HCT116 (cell line): ENCODE data around the gene MICAL3. TPM values are rescaled to one million over a fixed set of nuclear protein-coding genes. Genes with fewer than 3 reads are reported as not detected.

Experiments
- ATAC-seq: fragments of 200-7000 bp; cut with Tn5 transposase; 2 replicates; pipeline ENCODE4 v1.9.1; 2020; ENCODE audit warnings: mild to moderate bottlenecking, moderate library complexity
- BruUV-seq: library from RNA; stranded (reverse); fragments of 400-500 nt; replicated peaks from 2 replicates; lab custom pipeline; 2021; lab: Mats Ljungman, UMichigan
- CTCF ChIA-PET: fragments of 300-600 bp; sonication (Branson Sonifier 250); formaldehyde crosslinking; loops from one replicate; lab custom pipeline; 2021; ENCODE audit warnings: antibody characterized with exemption; lab: Charles Lee
- POLR2A ChIA-PET: fragments of 300-600, 350-600 bp; sonication (Branson Sonifier 250); formaldehyde crosslinking; loops from one replicate; lab custom pipeline; 2021; ENCODE audit warnings: antibody characterized with exemption; lab: Charles Lee
- RAD21 ChIA-PET, 2 experiments: fragments of 300-600 bp; sonication (Branson Sonifier 250); formaldehyde crosslinking; loops; one replicate each; lab custom pipeline; 2023; ENCODE audit warnings: low total read pairs in 2 of 2; ENCODE audit not compliant: uncharacterized antibody in 2 of 2, unreplicated experiment in 2 of 2, low non-redundant PET in 1 of 2; lab: Charles Lee
- DNase-seq: peaks from one replicate; pipeline ENCODE4 v3.0.0-alpha.2; 2010; ENCODE audit warnings: low read depth, low spot score
- H2AFZ ChIP-seq: fragments of 200-600 bp; shearing (Covaris generic), sonication (generic); 2 replicates; pipeline ENCODE4 v1.6.1; 2017; ENCODE audit warnings: low read depth, mixed run types, mixed read lengths, antibody characterized with exemption, low read length; ENCODE audit not compliant: poor library complexity, severe bottlenecking
- H3K27ac ChIP-seq: 2 replicates; pipeline ENCODE4 v1.5.1; 2012; ENCODE audit warnings: low read depth, low read length
- H3K27me3 ChIP-seq: fragments of 200-600 bp; sonication (generic); 2 replicates; pipeline ENCODE4 v1.6.1; 2016; ENCODE audit warnings: mixed run types, low read length, mixed read lengths; ENCODE audit not compliant: insufficient read depth
- H3K36me3 ChIP-seq, 2 experiments: fragments of 200-500 bp in 1 of 2; fragments of 200-600 bp in 1 of 2; sonication (Bioruptor generic) in 1 of 2; sonication (generic) in 1 of 2; 2 replicates each; pipeline versions ENCODE4 v1.5.1 to v1.6.1; 2014 to 2016; ENCODE audit warnings: low read length in 2 of 2, inconsistent platforms in 1 of 2, mixed read lengths in 1 of 2, mixed run types in 1 of 2; ENCODE audit not compliant: insufficient read depth in 2 of 2, control insufficient read depth in 1 of 2
- H3K4me1 ChIP-seq, 2 experiments: fragments of 200-600 bp in 1 of 2; sonication (generic) in 1 of 2; 2 replicates each; pipeline versions ENCODE4 v1.5.1 to v1.6.1; 2012 to 2017; ENCODE audit warnings: low read length in 2 of 2, inconsistent platforms in 1 of 2, mild to moderate bottlenecking in 1 of 2, mixed read lengths in 1 of 2, mixed run types in 1 of 2, moderate library complexity in 1 of 2; ENCODE audit not compliant: insufficient read depth in 2 of 2, control insufficient read depth in 1 of 2
- H3K4me2 ChIP-seq: fragments of 200-600 bp; sonication (generic); 2 replicates; pipeline ENCODE4 v1.6.1; 2017; ENCODE audit warnings: mixed run types, low read length, mixed read lengths
- H3K4me3 ChIP-seq, 2 experiments: fragments of 200-600 bp in 1 of 2; sonication (generic) in 1 of 2; replicated peaks in 1 of 2; 2 replicates each; pipeline ENCODE4 v1.5.1; 2011 to 2016; ENCODE audit warnings: low read length in 2 of 2, control low read depth in 1 of 2, low read depth in 1 of 2, mild to moderate bottlenecking in 1 of 2, mixed read lengths in 1 of 2, mixed run types in 1 of 2
- H3K79me2 ChIP-seq: fragments of 200-600 bp; sonication (generic); 2 replicates; pipeline ENCODE4 v1.6.1; 2017; ENCODE audit warnings: mild to moderate bottlenecking, mixed run types, low read length, moderate library complexity, mixed read lengths; ENCODE audit not compliant: insufficient read depth
- H3K9ac ChIP-seq: fragments of 200-600 bp; sonication (generic); 2 replicates; pipeline ENCODE4 v1.6.1; 2016; ENCODE audit warnings: low read length, mixed read lengths
- H3K9me2 ChIP-seq: fragments of 200-600 bp; sonication (generic), shearing (Covaris generic); 2 replicates; pipeline ENCODE4 v1.6.1; 2017; ENCODE audit warnings: mixed run types, mild to moderate bottlenecking, moderate library complexity; ENCODE audit not compliant: insufficient read depth
- H3K9me3 ChIP-seq, 2 experiments: fragments of 200-500 bp in 1 of 2; fragments of 200-600 bp in 1 of 2; sonication (Bioruptor generic) in 1 of 2; sonication (generic) in 1 of 2; 2 replicates each; pipeline ENCODE4 v1.6.1; 2014 to 2017; ENCODE audit warnings: low read length in 2 of 2, mixed read lengths in 2 of 2, inconsistent platforms in 1 of 2, low read depth in 1 of 2, mild to moderate bottlenecking in 1 of 2, mixed run types in 1 of 2, moderate library complexity in 1 of 2; ENCODE audit not compliant: control insufficient read depth in 1 of 2, insufficient read depth in 1 of 2
- H4K20me1 ChIP-seq: fragments of 200-600 bp; sonication (generic), shearing (Covaris generic); 2 replicates; pipeline ENCODE4 v1.6.1; 2017; ENCODE audit warnings: mixed run types, mild to moderate bottlenecking, moderate library complexity; ENCODE audit not compliant: insufficient read depth
- CBX3 ChIP-seq: IDR thresholded peaks from 2 replicates; pipeline ENCODE4 v1.6.1; 2012; ENCODE audit warnings: low read depth
- EGR1 ChIP-seq: IDR thresholded peaks from 2 replicates; pipeline ENCODE4 v1.6.1; 2012; ENCODE audit warnings: low read depth
- ELF1 ChIP-seq: IDR thresholded peaks from 2 replicates; pipeline ENCODE4 v1.6.1; 2012; ENCODE audit warnings: low read depth, borderline replicate concordance
- EZH2phosphoT487 ChIP-seq: fragments of 200-600 bp; IDR thresholded peaks from 2 replicates; pipeline ENCODE4 v1.6.1; 2018; ENCODE audit warnings: antibody characterized with exemption, borderline replicate concordance
- FOSL1 ChIP-seq: IDR thresholded peaks from 2 replicates; pipeline ENCODE4 v1.6.1; 2012; ENCODE audit warnings: low read depth
- JUND ChIP-seq: IDR thresholded peaks from 2 replicates; pipeline ENCODE4 v1.6.1; 2012
- SIN3A ChIP-seq: IDR thresholded peaks from 2 replicates; pipeline ENCODE4 v1.6.1; 2012; ENCODE audit warnings: low read depth
- ZFX ChIP-seq: fragments of 450-650 bp; IDR thresholded peaks from 2 replicates; pipeline ENCODE4 v1.6.1; 2017
- ZNF274 ChIP-seq: fragments of 200-500 bp; sonication (Bioruptor generic); IDR thresholded peaks from 2 replicates; pipeline ENCODE4 v1.6.1; 2014; ENCODE audit warnings: mild to moderate bottlenecking, low read depth, low read length, inconsistent platforms
- intact Hi-C: fragments of 100-400 bp; cut with micrococcal nuclease; formaldehyde crosslinking; loops from 2 replicates; pipeline ENCODE4 v1.10.0; 2022
- total RNA-seq: library from RNA; stranded (reverse); gene quantifications from one replicate; pipeline ENCODE4 v1.2.1, GENCODE V29; 2021; ENCODE audit not compliant: unreplicated experiment
- TF ChIP-seq, protein P1 (sequence below), 3 experiments: fragments of 200-600 bp in 1 of 3; sonication (generic) in 1 of 3; IDR thresholded peaks in 2 of 3; conservative IDR thresholded peaks in 1 of 3; 2 replicates each; pipeline ENCODE4 v1.5.1; 2012 to 2017; ENCODE audit warnings: low read depth in 2 of 3, low read length in 2 of 3, antibody characterized with exemption in 1 of 3, borderline replicate concordance in 1 of 3, control low read depth in 1 of 3, mild to moderate bottlenecking in 1 of 3, mixed read lengths in 1 of 3, mixed run types in 1 of 3, moderate library complexity in 1 of 3; ENCODE audit not compliant: insufficient read depth in 1 of 3

Gene MICAL3
- total RNA-seq, 1 experiment from 2014 or later = 30.8 TPM

- no peaks in the 10 kb centered on the region for H3K27me3 ChIP-seq
- no peak overlapping the region for H3K9ac ChIP-seq
These were observed 219.9 kb downstream of the MICAL3 start for GRCh38 chr22:17804331-17805080.

More at GRCh38 chr22:17804331-17805080, 219.9 kb downstream of the MICAL3 start:
- H3K4me2 ChIP-seq = no peak overlapping the region
- H3K9me2 ChIP-seq = no peaks in the 10 kb centered on the region
- H3K79me2 ChIP-seq = no peaks in the 10 kb centered on the region
- H4K20me1 ChIP-seq = no peaks in the 10 kb centered on the region
- H3K36me3 ChIP-seq = peaks cover 0 to 8% of the 10 kb centered on the region in 2 experiments; a peak in 2 of 4 replicates
- H3K27ac ChIP-seq = no peak overlapping the region
- intact Hi-C loops = no loop called here
- no peak overlapping the region for H3K4me3 ChIP-seq
- RAD21 ChIA-PET = no interaction called here
- H3K4me1 ChIP-seq = no peaks in the 10 kb centered on the region
- DNase-seq = no peak
- no peak overlapping the region for H2AFZ ChIP-seq
- BruUV-seq = no TSS peak
- TF ChIP-seq JUND (no peak), EZH2phosphoT487 (no peak), CBX3 (no peak), ZFX (no peak), ZNF274 (no peak), EGR1 (no peak), SIN3A (no peak), FOSL1 (no peak), ELF1 (no peak)
- TF ChIP-seq, protein P1, sequence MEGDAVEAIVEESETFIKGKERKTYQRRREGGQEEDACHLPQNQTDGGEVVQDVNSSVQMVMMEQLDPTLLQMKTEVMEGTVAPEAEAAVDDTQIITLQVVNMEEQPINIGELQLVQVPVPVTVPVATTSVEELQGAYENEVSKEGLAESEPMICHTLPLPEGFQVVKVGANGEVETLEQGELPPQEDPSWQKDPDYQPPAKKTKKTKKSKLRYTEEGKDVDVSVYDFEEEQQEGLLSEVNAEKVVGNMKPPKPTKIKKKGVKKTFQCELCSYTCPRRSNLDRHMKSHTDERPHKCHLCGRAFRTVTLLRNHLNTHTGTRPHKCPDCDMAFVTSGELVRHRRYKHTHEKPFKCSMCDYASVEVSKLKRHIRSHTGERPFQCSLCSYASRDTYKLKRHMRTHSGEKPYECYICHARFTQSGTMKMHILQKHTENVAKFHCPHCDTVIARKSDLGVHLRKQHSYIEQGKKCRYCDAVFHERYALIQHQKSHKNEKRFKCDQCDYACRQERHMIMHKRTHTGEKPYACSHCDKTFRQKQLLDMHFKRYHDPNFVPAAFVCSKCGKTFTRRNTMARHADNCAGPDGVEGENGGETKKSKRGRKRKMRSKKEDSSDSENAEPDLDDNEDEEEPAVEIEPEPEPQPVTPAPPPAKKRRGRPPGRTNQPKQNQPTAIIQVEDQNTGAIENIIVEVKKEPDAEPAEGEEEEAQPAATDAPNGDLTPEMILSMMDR (IDR thresholded peaks at IDR 0.05 in 2 of 3, conservative IDR thresholded peaks at IDR 0.05 in 1 of 3; ENCODE audit: borderline replicate concordance in 1 of 3, insufficient read depth in 1 of 3, low read depth in 2 of 3, low read length in 2 of 3) = no peak
- TF ChIP-seq, all 23 proteins: peak for 0
- no peak for ATAC-seq
- H3K9me3 ChIP-seq = no peaks in the 10 kb centered on the region
- POLR2A ChIA-PET = no interaction called here
- CTCF ChIA-PET = no interaction called here
